H9 (cell line): ENCODE data around the gene FAM149A. TPM values are rescaled to one million over a fixed set of nuclear protein-coding genes. Genes with fewer than 3 reads are reported as not detected.

Experiments used
- DNase-seq: peaks from one replicate; pipeline ENCODE4 v3.0.0-alpha.2; 2017
- H2AFZ ChIP-seq: one replicate; pipeline ENCODE4 v1.6.1; 2013; ENCODE audit warnings: mild to moderate bottlenecking, low read length, control low read depth, moderate library complexity
- H2AK5ac ChIP-seq: 2 replicates; pipeline ENCODE4 v1.6.1; 2013; ENCODE audit warnings: low read length, control low read depth, mixed read lengths; ENCODE audit not compliant: insufficient read length
- H2BK120ac ChIP-seq: one replicate; pipeline ENCODE4 v1.6.1; 2013; ENCODE audit warnings: low read depth, mild to moderate bottlenecking, low read length, control low read depth, inconsistent platforms; ENCODE audit not compliant: poor library complexity, severe bottlenecking
- H2BK12ac ChIP-seq: 2 replicates; pipeline ENCODE4 v1.6.1; 2013; ENCODE audit warnings: low read length, control low read depth, mixed read lengths, low read depth; ENCODE audit not compliant: insufficient read length
- H2BK15ac ChIP-seq: 2 replicates; pipeline ENCODE4 v1.6.1; 2013; ENCODE audit warnings: low read depth, low read length, control low read depth
- H2BK20ac ChIP-seq: one replicate; pipeline ENCODE4 v1.6.1; 2013; ENCODE audit warnings: low read depth, mild to moderate bottlenecking, low read length, control low read depth, inconsistent platforms; ENCODE audit not compliant: poor library complexity, severe bottlenecking
- H2BK5ac ChIP-seq: 2 replicates; pipeline ENCODE4 v1.6.1; 2013; ENCODE audit warnings: low read length, control low read depth, mixed read lengths; ENCODE audit not compliant: insufficient read length
- H3K14ac ChIP-seq: 2 replicates; pipeline ENCODE4 v1.6.1; 2013; ENCODE audit warnings: low read length, control low read depth; ENCODE audit not compliant: insufficient read depth
- H3K18ac ChIP-seq: 2 replicates; pipeline ENCODE4 v1.6.1; 2013; ENCODE audit warnings: low read depth, mild to moderate bottlenecking, mixed read lengths, low read length, control low read depth; ENCODE audit not compliant: insufficient read length
- H3K23ac ChIP-seq: 2 replicates; pipeline ENCODE4 v1.6.1; 2013; ENCODE audit warnings: low read length, control low read depth, mixed read lengths, low read depth; ENCODE audit not compliant: insufficient read length
- H3K23me2 ChIP-seq: 2 replicates; pipeline ENCODE4 v1.6.1; 2013; ENCODE audit warnings: low read depth, mild to moderate bottlenecking, mixed read lengths, low read length, control low read depth; ENCODE audit not compliant: insufficient read length, poor library complexity, severe bottlenecking
- H3K27ac ChIP-seq: 2 replicates; pipeline ENCODE4 v1.5.1; 2013; ENCODE audit warnings: low read length, control low read depth, mixed read lengths, low read depth; ENCODE audit not compliant: insufficient read length
- H3K27me3 ChIP-seq: 2 replicates; pipeline ENCODE4 v1.6.1; 2013; ENCODE audit warnings: low read length, control low read depth, inconsistent platforms; ENCODE audit not compliant: insufficient read depth
- H3K4ac ChIP-seq: 2 replicates; pipeline ENCODE4 v1.6.1; 2013; ENCODE audit warnings: low read depth, mild to moderate bottlenecking, control low read depth, inconsistent platforms, low read length, moderate library complexity
- H3K4me1 ChIP-seq: 2 replicates; pipeline ENCODE4 v1.6.1; 2013; ENCODE audit warnings: low read length, control low read depth, inconsistent platforms; ENCODE audit not compliant: insufficient read depth
- H3K4me2 ChIP-seq: 2 replicates; pipeline ENCODE4 v1.6.1; 2013; ENCODE audit warnings: low read length, control low read depth, mixed read lengths; ENCODE audit not compliant: insufficient read length, insufficient read depth
- H3K56ac ChIP-seq: 2 replicates; pipeline ENCODE4 v1.6.1; 2013; ENCODE audit warnings: low read depth, mild to moderate bottlenecking, mixed read lengths, low read length, control low read depth; ENCODE audit not compliant: insufficient read length
- H3K79me1 ChIP-seq: 2 replicates; pipeline ENCODE4 v1.6.1; 2013; ENCODE audit warnings: low read depth, mild to moderate bottlenecking, moderate library complexity, low read length, control low read depth, inconsistent platforms; ENCODE audit not compliant: insufficient read depth, poor library complexity, severe bottlenecking
- H3K79me2 ChIP-seq: 2 replicates; pipeline ENCODE4 v1.6.1; 2013; ENCODE audit warnings: low read length, control low read depth, inconsistent platforms; ENCODE audit not compliant: insufficient read depth
- H3K9ac ChIP-seq: 2 replicates; pipeline ENCODE4 v1.6.1; 2013; ENCODE audit warnings: low read length, control low read depth, mixed read lengths; ENCODE audit not compliant: insufficient read length; ENCODE audit errors: extremely low read depth
- H3K9me3 ChIP-seq: one replicate; pipeline ENCODE4 v1.6.1; 2013; ENCODE audit warnings: low read depth, low read length, inconsistent platforms; ENCODE audit not compliant: control insufficient read depth
- H3T11ph ChIP-seq: one replicate; pipeline ENCODE4 v1.6.1; 2013; ENCODE audit warnings: mild to moderate bottlenecking, low read length, control low read depth, inconsistent platforms
- H4K20me1 ChIP-seq: one replicate; pipeline ENCODE4 v1.6.1; 2013; ENCODE audit not compliant: control insufficient read depth, insufficient read length, insufficient read depth
- H4K5ac ChIP-seq: 2 replicates; pipeline ENCODE4 v1.6.1; 2013; ENCODE audit warnings: low read depth, mild to moderate bottlenecking, mixed read lengths, low read length, control low read depth; ENCODE audit not compliant: insufficient read length
- H4K8ac ChIP-seq: replicated peaks from 2 replicates; pipeline ENCODE4 v1.6.1; 2013; ENCODE audit warnings: low read length, control low read depth, mixed read lengths, low read depth; ENCODE audit not compliant: insufficient read length
- H4K91ac ChIP-seq: 2 replicates; pipeline ENCODE4 v1.6.1; 2013; ENCODE audit warnings: low read depth, mild to moderate bottlenecking, moderate library complexity, mixed read lengths, low read length, control low read depth; ENCODE audit not compliant: insufficient read length
- H3K27ac Mint-ChIP-seq, 3 experiments: 2 replicates in 2 of 3; 3 replicates in 1 of 3; pipeline ENCODE4 v1.8.0; 2020 to 2021; ENCODE audit warnings: mixed read lengths in 3 of 3, mild to moderate bottlenecking in 1 of 3, moderate library complexity in 1 of 3
- H3K27me3 Mint-ChIP-seq: 2 replicates; pipeline ENCODE4 v1.8.0; 2021; ENCODE audit warnings: low read depth, mild to moderate bottlenecking, moderate library complexity, mixed read lengths
- H3K36me3 Mint-ChIP-seq, 3 experiments: 2 replicates in 2 of 3; 3 replicates in 1 of 3; pipeline ENCODE4 v1.8.0; 2020 to 2021; ENCODE audit warnings: low read depth in 3 of 3, mixed read lengths in 3 of 3; ENCODE audit not compliant: insufficient read depth in 1 of 3
- H3K4me1 Mint-ChIP-seq, 2 experiments: 2 replicates each; pipeline ENCODE4 v1.8.0; 2020; ENCODE audit warnings: mixed read lengths in 2 of 2
- H3K4me3 Mint-ChIP-seq, 2 experiments: 2 replicates in 1 of 2; 3 replicates in 1 of 2; pipeline ENCODE4 v1.8.0; 2020 to 2021; ENCODE audit warnings: mild to moderate bottlenecking in 2 of 2, mixed read lengths in 2 of 2, moderate library complexity in 1 of 2
- H3K9me3 Mint-ChIP-seq, 2 experiments: 2 replicates in 1 of 2; 3 replicates in 1 of 2; pipeline ENCODE4 v1.8.0; 2020; ENCODE audit warnings: mild to moderate bottlenecking in 2 of 2, mixed read lengths in 2 of 2, moderate library complexity in 1 of 2
- CTCF ChIP-seq: fragments of 200-600 bp; sonication (generic); conservative IDR thresholded peaks from 3 replicates; pipeline ENCODE4 v1.8.0; 2021; ENCODE audit warnings: antibody characterized with exemption, mild to moderate bottlenecking
- WGBS: extraction: QIAGEN DNeasy Blood & Tissue Kit; methylation state at CpG from one replicate; pipeline ENCODE4 v1.1.7; 2013; ENCODE audit warnings: missing lambda C conversion rate, low lambda C conversion rate, mixed read lengths; ENCODE audit not compliant: insufficient read length; ENCODE audit errors: extremely low coverage; 5-methylcytosine and 5-hydroxymethylcytosine counted together
- total RNA-seq: library from RNA; stranded (reverse); gene quantifications from 2 replicates; pipeline ENCODE4 v1.2.1, GENCODE V29; 2021

Gene FAM149A
- total RNA-seq, 1 experiment from 2014 or later = 5.9 TPM

GRCh38 chr4:186148336-186148975 lies 44.0 kb downstream of the FAM149A start:
- peaks cover 34% of the 10 kb centered on the region for H3K27me3 Mint-ChIP-seq
- no peak overlapping the region for H3T11ph ChIP-seq
- H3K23ac ChIP-seq = no peak overlapping the region
- H3K27me3 ChIP-seq = peaks cover 8% of the 10 kb centered on the region; the same call in 1 of the 2 replicates
- H4K8ac ChIP-seq = no peak overlapping the region
- no peak overlapping the region for H3K4me2 ChIP-seq
- H2BK120ac ChIP-seq = no peak overlapping the region
- H3K27ac Mint-ChIP-seq = no peak overlapping the region
- DNase-seq = no peak
- H2BK20ac ChIP-seq = no peak overlapping the region
- no peak overlapping the region for H4K5ac ChIP-seq
- H2AK5ac ChIP-seq = no peak overlapping the region
- H3K79me1 ChIP-seq = no peaks in the 10 kb centered on the region
- WGBS = no CpG with 5 or more reads among the region's 1 CpG
- H4K20me1 ChIP-seq = no peaks in the 10 kb centered on the region
- no peak overlapping the region for H3K9ac ChIP-seq
- no peaks in the 10 kb centered on the region for H3K9me3 ChIP-seq
- no peak overlapping the region for H4K91ac ChIP-seq
- no peak for TF ChIP-seq CTCF
- H3K4me1 ChIP-seq = peaks cover 5% of the 10 kb centered on the region
- H3K4ac ChIP-seq = no peak overlapping the region
- H3K4me3 Mint-ChIP-seq = no peak overlapping the region
- H3K36me3 Mint-ChIP-seq = peaks cover 0 to 6% (median 0%) of the 10 kb centered on the region in 3 experiments; a peak in 5 of 7 replicates
- H2AFZ ChIP-seq = no peak overlapping the region
- H3K23me2 ChIP-seq = peaks cover 12% of the 10 kb centered on the region
- no peaks in the 10 kb centered on the region for H3K9me3 Mint-ChIP-seq
- H3K27ac ChIP-seq = no peak overlapping the region
- no peak overlapping the region for H2BK12ac ChIP-seq
- H3K14ac ChIP-seq = no peak overlapping the region
- no peak overlapping the region for H3K18ac ChIP-seq
- H3K79me2 ChIP-seq = no peaks in the 10 kb centered on the region
- H2BK15ac ChIP-seq = no peak overlapping the region
- H3K56ac ChIP-seq = no peak overlapping the region
- peaks cover 30% of the 10 kb centered on the region in 2 experiments for H3K4me1 Mint-ChIP-seq
- no peak overlapping the region for H2BK5ac ChIP-seq
